ENCODE results near the gene SNRPD3.
"Not testable (repeated sequence)": the region's sequence is repeated elsewhere in the genome, so short reads cannot be mapped to it uniquely, and the experiment has no call there.

SNRPD3 gene

DNA sequence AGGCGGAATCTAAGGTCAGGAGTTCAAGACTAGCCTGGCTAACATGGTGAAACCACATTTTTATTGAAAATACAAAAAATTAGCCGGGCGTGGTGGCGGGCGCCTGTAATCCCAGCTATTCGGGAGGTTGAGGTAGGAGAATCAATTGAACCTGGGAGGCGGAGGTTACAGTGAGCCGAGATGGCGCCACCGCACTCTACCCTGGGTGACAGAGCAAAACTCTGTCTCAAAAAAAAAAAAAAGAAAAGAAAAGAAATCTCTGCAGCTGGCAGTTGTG lies 37.7 kb downstream of the SNRPD3 start:
- DNase-seq = not testable (repeated sequence)

DNA sequence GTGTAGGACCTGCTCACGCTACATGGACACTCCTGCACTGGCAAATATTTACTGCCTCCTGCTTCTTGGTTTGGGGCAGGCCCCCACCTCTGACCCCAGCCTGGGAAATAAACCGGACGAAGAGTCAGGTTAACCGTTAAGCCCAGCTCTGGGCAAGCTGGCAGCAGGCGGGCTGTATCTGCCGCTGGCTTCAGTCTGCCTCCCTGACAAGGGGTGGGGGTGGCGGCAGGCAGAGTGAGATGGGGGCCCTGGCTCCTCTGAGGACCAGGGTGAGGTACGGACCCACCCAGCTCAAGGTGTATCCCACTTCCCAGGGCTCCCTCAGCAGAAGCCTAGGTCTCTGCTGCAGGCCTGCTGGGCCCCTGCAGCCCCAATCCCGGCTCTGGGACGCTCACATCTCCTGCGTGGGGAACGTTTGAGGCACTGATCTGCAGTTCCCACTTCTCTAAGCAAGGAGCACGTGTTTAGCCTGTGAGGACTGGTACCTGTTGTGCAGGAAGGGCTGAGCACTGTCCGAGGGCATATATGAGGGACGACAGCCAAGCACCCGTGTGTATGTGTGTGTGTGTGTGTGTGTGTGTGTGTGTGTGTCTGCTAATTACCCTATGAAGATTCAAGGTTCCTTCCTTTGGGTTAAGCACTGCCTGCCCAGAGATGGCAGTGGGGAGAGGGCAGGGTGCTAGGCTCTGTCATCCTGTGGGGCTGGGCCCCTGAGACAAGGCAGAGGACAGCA lies 38.2 kb downstream of the SNRPD3 start:
- no peak for DNase-seq

DNA sequence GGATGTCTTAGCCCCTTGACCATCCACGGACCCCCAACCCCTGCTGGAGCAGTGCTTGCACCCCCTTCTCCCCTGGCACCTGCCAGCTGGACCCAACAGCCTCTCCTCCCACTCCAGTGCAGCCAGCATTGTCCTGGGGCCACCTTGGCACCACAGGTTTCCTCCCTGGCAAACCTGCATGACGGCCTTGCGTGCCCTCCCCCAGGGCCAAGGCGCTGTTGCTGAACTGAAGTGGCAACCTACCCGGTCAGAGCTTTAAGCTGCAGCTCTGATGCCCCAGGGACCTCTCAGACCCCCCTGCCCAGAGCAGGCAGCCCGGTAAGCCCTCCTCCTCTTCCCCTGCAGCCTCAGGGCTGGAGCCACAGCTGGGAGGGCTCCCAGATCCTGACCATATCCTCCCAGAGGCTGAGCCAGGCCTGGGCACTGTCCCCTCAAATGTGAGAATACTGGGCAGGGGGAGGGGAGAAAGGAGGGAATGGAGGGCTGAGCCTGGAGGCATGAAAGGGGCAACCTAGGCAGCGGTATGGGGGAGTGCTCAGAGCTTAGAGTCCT lies 38.8 kb downstream of the SNRPD3 start:
- no peak for DNase-seq

DNA sequence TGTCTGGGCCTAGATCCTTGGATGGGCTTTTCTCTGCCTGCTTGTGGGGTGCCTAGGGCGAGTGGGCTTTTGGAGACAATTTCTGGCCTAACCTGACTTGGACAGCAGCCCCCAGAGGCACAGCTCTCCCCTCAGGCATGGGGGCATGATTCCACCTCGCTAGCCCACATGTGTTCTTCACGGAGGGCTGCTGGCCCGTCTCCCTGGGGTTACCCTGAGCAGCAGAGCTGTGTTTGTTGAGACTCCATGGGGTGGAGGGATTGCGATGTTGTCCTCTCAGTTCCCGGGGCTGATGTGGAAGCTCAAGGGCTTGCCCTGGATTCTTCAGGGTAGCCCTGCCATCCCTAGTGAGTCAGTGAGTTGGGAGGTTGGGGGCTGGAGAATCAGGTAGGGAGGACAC lies 39.4 kb downstream of the SNRPD3 start:
- no peak for DNase-seq

DNA sequence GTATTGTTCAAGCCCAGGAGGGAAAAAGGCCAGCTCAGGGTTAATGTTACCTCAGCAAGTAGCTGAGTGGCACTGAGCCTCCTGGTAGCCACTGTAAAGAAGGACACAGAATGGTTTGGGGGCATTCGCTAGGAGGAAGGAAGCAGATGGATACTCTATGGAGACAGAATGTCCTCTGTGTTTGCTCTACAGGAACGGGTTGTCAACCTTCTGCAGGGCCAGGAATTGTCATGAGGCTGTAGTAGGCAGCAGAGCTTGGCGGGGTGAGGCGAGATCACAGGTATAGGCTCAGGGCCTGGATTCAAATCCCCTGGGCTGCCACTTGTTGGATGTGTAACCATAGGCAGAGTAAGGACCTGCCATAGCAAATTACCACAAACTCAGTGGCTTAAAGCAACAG lies 40.1 kb downstream of the SNRPD3 start:
- no peak for DNase-seq

DNA sequence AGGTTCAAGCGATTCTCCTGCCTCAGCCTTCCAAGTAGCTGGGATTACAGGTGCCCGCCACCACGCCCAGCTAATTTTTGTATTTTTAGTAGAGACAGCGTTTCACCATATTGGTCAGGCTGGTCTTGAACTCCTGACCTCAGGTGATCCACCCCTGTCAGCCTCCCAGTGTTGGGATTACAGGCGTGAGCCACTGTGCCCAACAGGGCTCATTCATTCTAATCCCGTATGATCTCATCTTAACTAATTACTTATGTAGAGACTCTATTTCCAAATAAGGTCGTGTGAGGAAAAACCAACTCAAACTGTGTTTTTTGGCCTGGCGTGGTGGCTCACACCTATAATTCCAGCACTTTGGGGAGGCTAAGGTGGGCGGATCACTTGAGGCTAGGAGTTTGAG lies 41.3 kb downstream of the SNRPD3 start:
- not testable (repeated sequence) for DNase-seq

DNA sequence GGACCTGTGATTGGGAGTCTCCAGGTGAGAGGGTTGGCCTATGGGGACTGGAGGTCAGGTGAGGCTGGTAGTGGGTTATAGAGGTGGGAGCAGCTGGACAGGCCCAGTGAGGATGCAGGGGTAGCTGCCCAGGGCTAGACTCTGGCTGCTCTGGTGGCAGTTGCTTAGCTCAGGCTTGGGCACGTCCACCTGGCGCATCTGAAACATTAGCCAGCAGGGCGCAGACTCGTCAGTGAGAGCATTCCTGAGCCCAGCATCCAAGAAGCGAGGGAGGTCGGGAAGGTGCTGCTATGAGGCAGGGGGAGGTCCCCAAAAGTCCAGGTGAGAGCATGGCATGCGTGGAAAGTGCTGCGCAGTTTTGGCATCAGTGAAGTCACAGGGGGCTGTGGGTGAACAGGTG lies 43.7 kb downstream of the SNRPD3 start:
- no peak for DNase-seq

DNA sequence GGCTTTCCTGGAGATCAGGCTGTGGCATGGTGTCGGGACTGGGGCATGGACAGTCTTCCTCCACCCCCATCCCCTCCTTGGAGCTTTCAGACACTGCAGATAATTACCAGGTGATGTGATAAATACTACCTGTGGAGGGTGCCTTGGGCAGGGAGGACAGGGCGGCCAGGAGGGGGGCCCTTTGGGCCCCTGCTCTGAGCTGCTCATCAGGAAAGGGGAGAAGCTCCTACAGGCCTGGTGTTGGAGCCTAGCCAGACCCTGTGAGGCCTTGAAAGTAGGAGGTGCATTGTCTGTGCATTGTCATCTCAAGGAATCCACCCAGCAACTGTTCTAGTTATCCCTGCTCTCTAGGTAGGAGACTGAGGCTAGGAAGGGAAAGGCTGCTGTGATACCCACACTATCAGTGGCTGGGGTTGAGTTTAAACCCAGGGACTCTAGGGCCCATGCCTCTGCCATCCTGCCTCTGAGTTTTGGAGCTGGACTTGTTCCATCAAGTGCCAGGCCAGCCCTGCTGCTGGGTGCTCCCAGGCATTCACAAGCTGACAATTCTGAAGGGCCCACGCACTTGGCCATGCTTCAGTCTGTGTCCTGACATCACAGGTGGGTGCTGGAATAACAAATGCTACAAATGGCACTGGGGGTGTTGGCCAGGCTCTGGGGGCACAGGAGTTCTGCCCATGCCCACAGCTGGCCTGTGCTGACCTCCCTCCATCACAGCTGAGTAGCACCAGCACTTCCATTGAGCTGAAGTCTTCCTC lies 44.3 kb downstream of the SNRPD3 start:
- not testable (repeated sequence) for DNase-seq

DNA sequence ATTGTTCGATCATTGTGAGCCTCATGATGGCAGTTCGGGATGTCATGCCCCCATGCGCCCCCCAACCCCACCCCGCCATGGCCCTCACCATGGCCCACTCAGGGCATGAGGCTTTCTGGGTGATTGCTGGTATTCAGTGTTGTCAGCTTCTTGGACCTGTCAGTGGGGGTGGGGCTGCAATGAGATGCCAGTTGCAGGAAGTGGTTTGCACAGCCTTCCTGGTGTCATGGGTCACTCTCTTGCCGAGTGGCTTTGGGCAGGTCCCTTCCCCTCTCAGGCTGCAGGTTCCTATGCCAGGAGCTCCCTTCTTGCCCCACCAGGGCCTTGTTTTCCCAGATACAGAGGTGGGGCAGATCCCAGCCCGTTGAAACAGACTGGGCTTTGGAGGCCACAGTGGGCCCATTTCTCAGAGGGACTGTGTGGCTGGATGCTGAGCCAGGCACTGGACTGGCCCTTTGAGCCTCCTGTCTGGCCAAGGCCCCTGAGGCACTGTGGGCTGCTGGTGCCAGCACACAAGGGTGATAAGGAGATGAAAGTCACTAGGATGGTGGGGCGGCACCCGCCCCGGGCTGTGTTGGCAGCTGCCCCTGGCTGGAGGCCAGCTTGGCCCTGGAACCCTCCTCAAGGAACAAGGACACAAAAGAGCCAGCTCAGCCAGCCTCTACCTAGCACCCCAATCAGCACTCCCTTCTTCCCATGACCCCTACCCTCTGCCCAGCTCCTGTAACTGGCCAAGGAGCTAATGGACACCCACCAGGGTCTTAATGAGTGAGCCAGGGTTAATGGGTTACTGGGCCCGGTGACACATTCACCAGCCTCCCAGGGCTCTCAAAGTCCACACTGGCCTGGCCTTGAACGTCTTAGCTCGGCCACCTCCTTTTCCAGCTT lies 45.7 kb downstream of the SNRPD3 start:
- no peak for DNase-seq

DNA sequence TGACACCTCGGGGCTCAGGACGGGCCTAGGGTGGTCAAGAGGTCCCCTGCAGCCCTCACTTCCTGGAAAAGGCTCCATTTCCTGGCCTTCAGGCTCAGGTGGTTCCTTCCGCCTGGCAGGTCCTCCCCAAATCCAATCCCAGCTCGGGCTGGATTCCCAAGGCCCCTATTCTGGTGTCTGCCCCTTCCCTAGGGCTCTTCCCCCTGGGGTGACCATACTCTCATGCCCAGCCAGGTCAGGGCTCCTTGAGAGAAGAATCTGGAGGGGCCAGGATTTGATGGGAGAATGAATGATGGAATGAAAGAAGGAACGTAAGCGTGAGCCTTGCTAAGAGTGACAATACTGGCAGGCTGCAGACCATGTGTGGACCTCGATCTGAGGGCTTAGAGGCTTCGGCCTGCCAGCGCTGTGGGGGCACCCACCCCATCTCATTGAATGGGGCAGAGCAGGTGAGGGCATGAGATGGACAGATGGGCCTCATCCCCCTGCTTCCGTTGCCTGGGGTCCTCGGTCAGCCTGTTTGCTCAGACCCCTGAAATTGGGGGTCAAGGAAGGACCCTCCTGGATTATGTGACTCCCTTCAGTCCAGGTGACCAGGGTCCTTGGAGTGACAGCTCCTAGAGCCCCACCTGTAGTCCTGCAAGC lies 46.4 kb downstream of the SNRPD3 start:
- not testable (repeated sequence) for DNase-seq

DNA sequence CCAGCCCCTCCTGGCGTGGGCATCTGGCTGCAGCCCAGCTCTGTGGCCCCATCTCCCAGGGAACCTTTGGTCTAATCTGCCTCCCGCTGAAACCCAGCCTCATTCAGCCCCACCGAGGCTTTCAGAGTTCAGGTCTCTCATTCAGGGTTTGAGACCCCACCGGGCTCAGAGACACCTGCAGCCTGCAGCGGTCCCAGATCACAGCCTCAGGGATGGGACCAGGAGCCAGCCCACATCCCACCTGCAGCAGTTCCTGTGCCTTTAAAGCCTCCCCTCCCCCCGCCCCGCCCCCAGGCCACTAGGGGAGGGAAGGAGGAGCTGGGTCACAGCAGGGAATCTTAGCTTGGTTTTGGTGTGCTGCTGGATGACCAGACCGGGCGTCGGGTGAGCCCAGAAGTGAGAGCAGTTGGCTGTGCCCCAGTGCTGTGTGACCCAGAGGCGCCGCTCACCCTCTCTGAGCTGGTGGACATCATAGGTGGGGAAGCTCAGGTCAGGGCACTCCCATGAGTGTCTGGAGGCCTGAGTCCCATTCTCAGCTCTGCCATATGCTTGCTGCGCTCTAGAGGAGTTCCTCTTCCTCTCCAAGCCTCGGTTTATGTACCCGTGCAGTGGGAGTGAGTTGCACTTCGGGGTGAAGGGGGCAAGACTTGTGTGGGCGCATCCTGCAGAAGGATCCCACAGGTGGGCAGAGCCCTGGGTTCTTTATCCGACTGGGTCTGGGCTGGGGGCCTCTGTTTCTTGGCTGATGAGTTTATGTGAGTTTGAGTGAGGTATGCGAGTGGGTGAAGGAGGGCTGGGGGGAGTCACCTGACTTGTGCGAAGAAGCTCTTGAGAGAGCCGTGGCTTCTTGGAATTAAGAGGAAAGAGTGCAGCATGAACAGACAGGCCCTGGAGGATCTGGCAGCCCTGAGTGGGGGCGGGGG lies 47.3 kb downstream of the SNRPD3 start, which contains the start of gene GGT1:
TSS of gene GGT1 (plus strand) at position 347 of the 923 bp plus-strand sequence. CDS start 7,889 bp downstream, outside the sequence.
- DNase-seq = not testable (repeated sequence)

DNA sequence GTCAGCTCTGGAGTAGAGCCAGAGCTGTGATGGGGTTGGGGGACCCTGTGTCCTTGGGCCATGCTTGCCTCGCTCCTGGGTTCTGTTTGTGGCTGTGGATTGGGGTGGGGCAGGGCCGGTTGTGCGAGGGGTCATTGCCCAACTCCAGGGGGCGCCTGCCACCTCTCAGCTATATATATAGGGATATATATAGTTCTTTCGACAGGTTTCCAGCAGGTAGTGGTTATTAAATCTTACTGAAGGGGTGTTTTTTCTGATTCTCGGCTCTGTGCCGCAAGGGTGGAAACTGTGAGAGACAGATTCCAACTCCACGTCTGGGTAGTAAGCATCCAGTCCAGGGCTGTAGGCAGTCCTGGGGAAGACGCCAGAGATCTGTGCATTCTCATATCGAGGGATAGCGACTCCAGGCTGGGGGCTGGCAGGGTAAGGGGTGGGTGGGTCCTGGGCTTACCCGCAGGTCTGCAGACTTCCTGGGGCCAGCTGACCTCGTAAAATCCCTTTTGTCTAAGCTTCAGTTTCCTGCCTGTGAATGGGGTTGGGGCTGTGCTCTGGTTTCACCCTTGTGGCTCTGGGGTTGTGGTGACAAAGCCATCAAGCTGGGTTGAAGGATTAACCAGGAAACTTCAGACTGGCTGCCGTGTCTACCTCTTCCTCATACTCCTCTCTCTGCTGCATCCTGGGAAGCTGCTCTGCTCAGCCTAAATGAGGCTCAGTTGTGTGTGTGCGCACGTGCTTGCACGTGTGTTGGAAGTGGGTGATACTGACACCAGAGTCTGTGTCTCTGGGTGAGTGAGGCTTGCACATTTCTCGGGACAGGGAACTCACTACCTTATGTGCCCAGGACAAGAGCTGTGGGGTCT lies 48.2 kb downstream of the SNRPD3 start:
- DNase-seq = not testable (repeated sequence)

DNA sequence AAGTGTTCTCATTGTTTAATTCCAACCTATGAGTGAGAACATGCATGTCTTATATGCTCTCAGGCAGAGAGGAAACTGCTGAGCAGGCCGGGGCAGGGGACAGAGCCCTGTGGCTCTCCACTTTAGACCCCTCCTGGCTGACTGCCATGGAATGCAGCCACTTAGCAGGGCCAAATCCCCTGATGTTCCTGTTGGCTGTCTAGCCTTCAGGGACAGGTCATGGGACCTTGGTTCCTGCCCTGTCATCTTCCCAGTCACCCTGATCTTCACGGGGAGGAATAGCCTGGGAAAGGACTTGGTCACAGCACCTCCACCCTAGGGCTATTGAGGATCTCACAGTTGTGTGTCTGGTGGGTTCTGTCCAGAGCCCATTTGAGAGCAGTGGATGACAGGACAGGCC lies 50.5 kb downstream of the SNRPD3 start:
- DNase-seq = not testable (repeated sequence)

DNA sequence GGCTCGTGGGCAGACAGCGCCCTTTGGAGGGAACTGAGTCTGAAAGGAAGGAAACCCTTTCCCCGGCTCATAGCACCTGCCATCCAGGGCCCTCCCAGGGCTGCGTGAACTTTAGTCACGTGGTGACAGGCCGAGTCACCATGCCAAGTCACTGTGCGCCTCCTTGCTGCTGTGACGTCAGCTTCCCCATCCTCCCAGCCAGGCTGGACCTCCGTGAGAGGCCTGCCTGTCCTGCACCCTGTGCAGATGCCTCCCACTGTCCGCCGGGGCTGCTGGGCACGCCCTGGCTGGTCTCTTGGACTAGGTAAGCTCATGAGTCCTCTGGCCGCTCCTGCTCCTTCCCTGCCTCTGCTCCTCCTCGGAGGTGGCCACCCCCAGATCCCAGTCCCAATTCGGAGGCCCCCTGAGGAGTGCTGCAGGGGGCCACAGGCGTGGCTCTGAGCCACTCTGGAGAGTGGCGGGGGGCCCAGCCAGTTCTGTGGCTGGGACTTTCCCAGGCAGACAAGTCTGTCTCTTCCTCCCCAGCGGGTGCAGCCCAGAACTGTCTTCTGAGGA lies 51.7 kb downstream of the SNRPD3 start:
- DNase-seq = not testable (repeated sequence)

DNA sequence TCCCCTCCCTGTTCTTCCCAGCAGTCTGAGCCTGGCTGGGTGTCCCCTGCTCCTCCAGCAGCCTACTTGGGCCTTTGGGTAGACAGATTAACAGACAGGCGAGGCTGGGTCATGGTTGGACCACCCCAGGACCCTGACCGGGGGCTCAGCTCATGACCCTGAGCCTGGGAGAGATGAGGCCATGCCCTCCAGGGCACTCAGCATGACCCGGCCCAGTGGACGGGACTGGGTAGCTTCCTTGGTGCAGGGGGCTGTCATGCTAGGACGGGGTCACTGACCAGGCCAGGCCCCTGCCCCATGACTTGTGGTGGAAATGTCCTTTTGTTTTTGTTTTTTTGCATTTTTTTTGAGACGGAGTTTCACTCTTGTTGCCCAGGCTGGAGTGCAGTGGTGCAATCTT lies 52.5 kb downstream of the SNRPD3 start:
- DNase-seq = not testable (repeated sequence)

DNA sequence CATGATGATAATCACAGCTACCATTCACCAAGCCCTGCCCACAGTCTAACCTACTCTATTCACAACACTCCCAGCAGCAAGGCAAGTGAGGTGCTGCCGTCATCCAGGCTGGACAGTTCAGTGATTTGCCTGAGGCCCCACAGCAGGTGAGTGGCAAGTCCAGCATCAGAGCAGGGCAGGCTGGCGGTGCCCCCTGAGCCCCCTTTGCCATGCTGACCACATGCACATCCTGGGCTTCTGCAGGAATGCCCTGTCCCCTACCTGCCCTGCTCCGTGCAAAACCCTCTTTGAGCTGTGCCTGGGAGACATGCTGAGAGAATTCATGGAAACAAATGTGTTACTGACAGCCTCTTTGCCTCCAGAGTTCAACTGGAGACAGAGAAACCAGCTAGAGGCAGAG lies 54.1 kb downstream of the SNRPD3 start:
- DNase-seq = not testable (repeated sequence)

DNA sequence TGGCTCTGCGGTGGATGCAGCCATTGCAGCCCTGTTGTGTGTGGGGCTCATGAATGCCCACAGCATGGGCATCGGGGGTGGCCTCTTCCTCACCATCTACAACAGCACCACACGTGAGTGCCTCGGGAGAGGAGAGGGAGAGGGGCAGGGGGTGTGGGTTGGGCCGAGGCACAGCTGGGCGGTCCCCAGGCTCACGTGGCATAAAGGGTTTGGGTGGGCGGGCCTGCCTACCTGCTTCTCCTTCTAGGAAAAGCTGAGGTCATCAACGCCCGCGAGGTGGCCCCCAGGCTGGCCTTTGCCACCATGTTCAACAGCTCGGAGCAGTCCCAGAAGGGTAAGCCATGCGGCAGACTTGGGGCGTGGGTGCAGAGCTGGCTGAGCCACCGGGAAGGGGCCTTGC lies 59.0 kb downstream of the SNRPD3 start:
- not testable (repeated sequence) for DNase-seq

DNA sequence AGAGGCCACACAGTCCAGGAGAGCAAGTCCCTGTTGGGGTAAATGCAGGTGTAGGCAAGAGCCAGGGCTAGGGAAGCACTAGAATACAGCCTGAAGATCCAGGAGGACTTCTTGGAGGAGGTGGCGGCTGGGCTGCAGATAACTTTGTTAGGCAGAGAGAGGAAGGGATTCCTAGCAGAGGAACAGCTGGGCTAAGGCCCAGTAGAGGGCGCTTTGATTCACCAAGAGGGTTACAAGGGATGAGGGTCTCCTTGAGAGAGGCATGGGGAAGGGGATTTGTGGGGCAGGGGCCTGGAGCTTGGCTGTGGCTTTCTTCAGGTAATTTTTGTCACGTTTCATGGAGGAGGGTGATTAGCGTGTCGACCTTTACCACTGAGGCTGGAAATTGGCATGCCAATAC lies 65.4 kb downstream of the SNRPD3 start:
- DNase-seq = not testable (repeated sequence)

DNA sequence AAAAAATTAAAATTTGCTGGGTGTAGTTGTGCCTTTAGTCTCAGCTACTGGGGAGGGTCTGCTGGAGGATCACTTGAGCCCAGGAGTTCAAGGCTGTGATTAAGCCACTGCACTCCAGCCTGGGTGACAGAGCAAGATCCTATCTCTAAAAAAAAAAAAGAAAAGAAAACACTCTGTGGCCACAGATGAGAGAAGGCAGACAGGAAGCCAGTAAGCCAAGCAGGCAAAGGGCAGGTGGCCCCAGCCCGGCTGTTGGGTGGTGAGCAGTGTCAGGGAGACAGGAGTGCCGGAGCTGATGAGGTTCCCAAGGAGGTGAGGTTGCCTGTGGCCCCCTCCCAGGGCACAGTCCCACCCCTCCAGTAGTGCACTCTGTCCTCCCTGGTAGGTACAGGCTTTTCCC lies 66.8 kb downstream of the SNRPD3 start:
- DNase-seq = not testable (repeated sequence)

Data from NCI-H526 treated with DMSO at 0.1 percent for 48 hours (cell line).